Measurements from ENCODE around the gene RPP30.

DNA sequence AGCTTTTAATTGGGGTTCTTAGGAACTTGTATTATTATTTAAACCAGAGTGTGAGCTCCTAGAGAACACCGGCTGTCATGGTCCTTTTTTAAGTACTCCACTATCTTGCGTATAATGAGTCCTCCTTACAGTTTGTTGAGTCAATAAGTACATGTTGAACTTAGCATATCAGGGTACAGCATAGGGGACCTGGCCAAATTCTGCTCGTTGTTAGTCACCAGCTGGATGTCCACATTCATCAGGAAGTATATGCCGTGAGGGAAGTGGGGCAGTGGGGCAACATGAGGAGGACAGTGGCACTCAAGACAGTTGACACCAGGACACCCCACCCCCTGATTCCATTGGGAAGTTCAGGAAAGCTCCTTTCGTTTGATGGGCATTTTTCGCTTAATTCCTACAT, 16.6 kb downstream of the RPP30 start:
- TF ChIP-seq, protein P1, sequence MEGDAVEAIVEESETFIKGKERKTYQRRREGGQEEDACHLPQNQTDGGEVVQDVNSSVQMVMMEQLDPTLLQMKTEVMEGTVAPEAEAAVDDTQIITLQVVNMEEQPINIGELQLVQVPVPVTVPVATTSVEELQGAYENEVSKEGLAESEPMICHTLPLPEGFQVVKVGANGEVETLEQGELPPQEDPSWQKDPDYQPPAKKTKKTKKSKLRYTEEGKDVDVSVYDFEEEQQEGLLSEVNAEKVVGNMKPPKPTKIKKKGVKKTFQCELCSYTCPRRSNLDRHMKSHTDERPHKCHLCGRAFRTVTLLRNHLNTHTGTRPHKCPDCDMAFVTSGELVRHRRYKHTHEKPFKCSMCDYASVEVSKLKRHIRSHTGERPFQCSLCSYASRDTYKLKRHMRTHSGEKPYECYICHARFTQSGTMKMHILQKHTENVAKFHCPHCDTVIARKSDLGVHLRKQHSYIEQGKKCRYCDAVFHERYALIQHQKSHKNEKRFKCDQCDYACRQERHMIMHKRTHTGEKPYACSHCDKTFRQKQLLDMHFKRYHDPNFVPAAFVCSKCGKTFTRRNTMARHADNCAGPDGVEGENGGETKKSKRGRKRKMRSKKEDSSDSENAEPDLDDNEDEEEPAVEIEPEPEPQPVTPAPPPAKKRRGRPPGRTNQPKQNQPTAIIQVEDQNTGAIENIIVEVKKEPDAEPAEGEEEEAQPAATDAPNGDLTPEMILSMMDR (IDR thresholded peaks at IDR 0.05; ENCODE audit: borderline replicate concordance, extremely low read depth, low read length, poor library complexity, severe bottlenecking) = no peak
- TF ChIP-seq EZH2 (IDR thresholded peaks at IDR 0.05; ENCODE audit: borderline replicate concordance, low read depth, low read length, severe bottlenecking) = no peak
